ENCODE data around the gene ERBB4. TPM values are rescaled to one million over a fixed set of nuclear protein-coding genes. Genes with fewer than 3 reads are reported as not detected.

The ERBB4 gene
- total RNA-seq, 2 experiments from 2014 or later, result not detected

DNA sequence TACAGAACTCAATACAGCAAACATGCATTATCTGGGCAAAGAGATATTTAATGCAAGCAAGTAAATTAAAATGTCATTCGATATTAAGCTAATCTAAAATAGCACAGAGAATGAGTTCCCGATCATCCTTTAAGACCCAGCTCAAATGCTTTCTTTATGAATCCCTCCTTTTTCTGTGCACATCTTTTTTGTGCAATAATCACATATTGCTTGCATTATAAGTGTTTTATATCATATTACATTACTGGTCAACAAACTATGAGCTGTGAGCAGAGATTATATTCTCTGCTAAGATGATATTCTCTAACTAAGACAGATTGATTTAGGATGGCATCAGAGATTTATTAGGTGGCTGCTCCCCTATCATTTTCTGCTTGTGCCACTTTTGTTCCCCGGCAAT, 146.1 kb downstream of the ERBB4 start:
- Histone ChIP-seq H3K4me1 (ENCODE audit: insufficient read depth, low read length, poor library complexity, severe bottlenecking) (no peaks in the 10 kb centered on the region), H3K4me3 (ENCODE audit: low read depth, low read length, poor library complexity, severe bottlenecking) (no peak overlapping the region), H3K9me3 (ENCODE audit: low read length) (no peaks in the 10 kb centered on the region), H3K79me2 (ENCODE audit: insufficient read depth, low read depth, low read length) (no peaks in the 10 kb centered on the region), H3K9me2 (ENCODE audit: insufficient read depth, low read length) (no peaks in the 10 kb centered on the region), H3K4me2 (ENCODE audit: low read length) (no peak overlapping the region), H4K20me1 (ENCODE audit: insufficient read depth, low read length) (no peaks in the 10 kb centered on the region), H3K27ac (ENCODE audit: low read depth, low read length, poor library complexity, severe bottlenecking) (no peak overlapping the region), H3K36me3 (ENCODE audit: insufficient read depth, low read length) (no peaks in the 10 kb centered on the region), H2AFZ (ENCODE audit: low read length) (no peak overlapping the region)
- no TSS peak for BruUV-seq (replicated peaks)
- TF ChIP-seq EZH2phosphoT487 (IDR thresholded peaks at IDR 0.05; ENCODE audit: borderline replicate concordance, low read depth, low read length), result no peak
- TF ChIP-seq, protein P1, sequence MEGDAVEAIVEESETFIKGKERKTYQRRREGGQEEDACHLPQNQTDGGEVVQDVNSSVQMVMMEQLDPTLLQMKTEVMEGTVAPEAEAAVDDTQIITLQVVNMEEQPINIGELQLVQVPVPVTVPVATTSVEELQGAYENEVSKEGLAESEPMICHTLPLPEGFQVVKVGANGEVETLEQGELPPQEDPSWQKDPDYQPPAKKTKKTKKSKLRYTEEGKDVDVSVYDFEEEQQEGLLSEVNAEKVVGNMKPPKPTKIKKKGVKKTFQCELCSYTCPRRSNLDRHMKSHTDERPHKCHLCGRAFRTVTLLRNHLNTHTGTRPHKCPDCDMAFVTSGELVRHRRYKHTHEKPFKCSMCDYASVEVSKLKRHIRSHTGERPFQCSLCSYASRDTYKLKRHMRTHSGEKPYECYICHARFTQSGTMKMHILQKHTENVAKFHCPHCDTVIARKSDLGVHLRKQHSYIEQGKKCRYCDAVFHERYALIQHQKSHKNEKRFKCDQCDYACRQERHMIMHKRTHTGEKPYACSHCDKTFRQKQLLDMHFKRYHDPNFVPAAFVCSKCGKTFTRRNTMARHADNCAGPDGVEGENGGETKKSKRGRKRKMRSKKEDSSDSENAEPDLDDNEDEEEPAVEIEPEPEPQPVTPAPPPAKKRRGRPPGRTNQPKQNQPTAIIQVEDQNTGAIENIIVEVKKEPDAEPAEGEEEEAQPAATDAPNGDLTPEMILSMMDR (conservative IDR thresholded peaks at IDR 0.05; ENCODE audit: low read length), result no peak
- CTCF ChIA-PET (ENCODE audit: unreplicated experiment), result no interaction called here
- intact Hi-C loops (cut with micrococcal nuclease; ENCODE audit: unreplicated experiment), result no loop called here
- no peak for DNase-seq (ENCODE audit: low spot score)
- POLR2A ChIA-PET, result no interaction called here

DNA sequence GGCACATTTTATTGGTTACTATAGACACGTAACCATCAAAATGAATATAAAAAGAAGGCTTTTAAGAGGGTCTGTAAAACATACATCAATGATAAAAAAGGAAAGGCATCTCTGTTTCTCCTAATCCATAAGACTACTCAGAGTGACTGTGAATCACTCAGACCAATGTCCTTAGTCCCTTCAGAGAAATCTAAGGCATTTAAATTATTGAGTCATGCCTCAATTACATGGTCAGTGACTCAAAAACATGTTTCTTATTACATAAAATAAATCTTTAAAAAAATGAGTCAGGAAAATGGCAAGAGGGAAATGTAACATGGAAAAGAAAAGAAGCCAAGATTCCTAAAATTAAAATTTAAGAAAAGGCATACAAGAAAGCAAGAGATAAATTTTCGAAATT, 146.6 kb downstream of the ERBB4 start:
- no peak overlapping the region for H3K4me3 ChIP-seq (ENCODE audit: low read depth, low read length, poor library complexity, severe bottlenecking)
- no peaks in the 10 kb centered on the region for H4K20me1 ChIP-seq (ENCODE audit: insufficient read depth, low read length)
- no peak overlapping the region for H3K4me2 ChIP-seq (ENCODE audit: low read length)
- TF ChIP-seq, protein P1 (conservative IDR thresholded peaks at IDR 0.05; ENCODE audit: low read length), result no peak
- TF ChIP-seq EZH2phosphoT487 (IDR thresholded peaks at IDR 0.05; ENCODE audit: borderline replicate concordance, low read depth, low read length), result no peak
- no peak overlapping the region for H3K27ac ChIP-seq (ENCODE audit: low read depth, low read length, poor library complexity, severe bottlenecking)
- ChIA-PET POLR2A (no interaction called here), CTCF (ENCODE audit: unreplicated experiment) (no interaction called here)
- H2AFZ ChIP-seq (ENCODE audit: low read length), result no peak overlapping the region
- DNase-seq (ENCODE audit: low spot score), result no peak
- no peaks in the 10 kb centered on the region for H3K79me2 ChIP-seq (ENCODE audit: insufficient read depth, low read depth, low read length)
- no peaks in the 10 kb centered on the region for H3K4me1 ChIP-seq (ENCODE audit: insufficient read depth, low read length, poor library complexity, severe bottlenecking)
- no peaks in the 10 kb centered on the region for H3K9me3 ChIP-seq (ENCODE audit: low read length)
- no TSS peak for BruUV-seq (replicated peaks)
- H3K9me2 ChIP-seq (ENCODE audit: insufficient read depth, low read length), result no peaks in the 10 kb centered on the region
- H3K36me3 ChIP-seq (ENCODE audit: insufficient read depth, low read length), result no peaks in the 10 kb centered on the region
- intact Hi-C loops (cut with micrococcal nuclease; ENCODE audit: unreplicated experiment), result no loop called here

DNA sequence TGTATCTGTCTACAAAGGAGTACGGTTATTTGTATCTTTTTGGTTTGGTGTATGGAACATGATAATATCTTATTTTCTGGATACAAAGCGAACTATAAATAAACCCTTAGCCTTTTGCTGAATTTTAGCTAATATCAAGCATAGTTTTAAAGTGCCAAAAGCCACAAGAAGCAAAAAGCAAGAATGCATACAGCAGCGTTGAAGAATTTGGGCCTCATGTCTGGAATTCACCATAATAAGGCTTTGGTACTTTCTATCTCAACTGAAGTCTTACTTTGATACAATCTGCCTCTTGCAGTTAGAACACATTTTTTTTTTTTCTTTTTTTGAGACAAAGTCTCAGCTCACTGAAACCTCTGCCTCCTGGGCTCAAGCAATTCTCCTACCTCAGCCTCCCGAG, 151.5 kb downstream of the ERBB4 start:
- ChIA-PET CTCF (ENCODE audit: unreplicated experiment) (no interaction called here), POLR2A (interaction anchor here (0.7 kb wide), 2 partner anchors 190 to 258 kb away, joined by 3 to 5 read pairs; no protein-coding TSS in a partner anchor)
- no TSS peak for BruUV-seq (replicated peaks)
- Histone ChIP-seq H3K79me2 (ENCODE audit: insufficient read depth, low read depth, low read length) (no peaks in the 10 kb centered on the region), H4K20me1 (ENCODE audit: insufficient read depth, low read length) (no peaks in the 10 kb centered on the region), H2AFZ (ENCODE audit: low read length) (no peak overlapping the region), H3K9me3 (ENCODE audit: low read length) (no peaks in the 10 kb centered on the region), H3K27ac (ENCODE audit: low read depth, low read length, poor library complexity, severe bottlenecking) (no peak overlapping the region), H3K4me1 (ENCODE audit: insufficient read depth, low read length, poor library complexity, severe bottlenecking) (no peaks in the 10 kb centered on the region), H3K9me2 (ENCODE audit: insufficient read depth, low read length) (no peaks in the 10 kb centered on the region), H3K4me2 (ENCODE audit: low read length) (no peak overlapping the region), H3K36me3 (ENCODE audit: insufficient read depth, low read length) (no peaks in the 10 kb centered on the region), H3K4me3 (ENCODE audit: low read depth, low read length, poor library complexity, severe bottlenecking) (no peak overlapping the region)
- intact Hi-C loops (cut with micrococcal nuclease; ENCODE audit: unreplicated experiment), result no loop called here
- TF ChIP-seq, protein P1 (conservative IDR thresholded peaks at IDR 0.05; ENCODE audit: low read length), result no peak
- TF ChIP-seq EZH2phosphoT487 (IDR thresholded peaks at IDR 0.05; ENCODE audit: borderline replicate concordance, low read depth, low read length), result no peak
- DNase-seq (ENCODE audit: low spot score), result no peak
